Testis (tissue), 2 donors: Measurements from ENCODE around the gene ARHGAP20.

Source experiments
- CTCF ChIP-seq, 3 experiments: fragments of 450-650 bp in 2 of 3; fragments of 200-600 bp in 1 of 3; sonication (generic) in 1 of 3; IDR thresholded peaks; one replicate each; pipeline ENCODE4 v1.5.1; 2016 to 2019; ENCODE audit warnings: antibody characterized with exemption in 3 of 3, mild to moderate bottlenecking in 2 of 3, moderate library complexity in 1 of 3
- POLR2A ChIP-seq: fragments of 450-650 bp; IDR thresholded peaks from one replicate; pipeline ENCODE4 v1.6.1; 2017; ENCODE audit warnings: antibody characterized with exemption, mild to moderate bottlenecking, moderate library complexity

- TF ChIP-seq CTCF (IDR thresholded peaks at IDR 0.05) = no peak
- no peak for TF ChIP-seq POLR2A
Measured at GRCh38 chr11:110675548-110675947, 36.7 kb downstream of the ARHGAP20 start.
